Neural progenitor cell (in vitro differentiated cells): ENCODE data around the gene INPP4A. TPM values are rescaled to one million over a fixed set of nuclear protein-coding genes. Genes with fewer than 3 reads are reported as not detected.

ENCODE experiments used
- DNase-seq: peaks from one replicate; pipeline ENCODE4 v3.0.0-alpha.2; 2016; ENCODE audit warnings: low spot score
- H2AFZ ChIP-seq: fragments of 200-600 bp; sonication (generic); replicated peaks from 2 replicates; pipeline ENCODE4 v1.6.1; 2016; ENCODE audit warnings: antibody characterized with exemption
- H3F3A ChIP-seq: fragments of 200-600 bp; sonication (generic); 2 replicates; pipeline ENCODE4 v1.6.1; 2016; ENCODE audit warnings: antibody characterized with exemption, low read depth
- H3K27ac ChIP-seq: fragments of 200-600 bp; sonication (generic); 2 replicates; pipeline ENCODE4 v1.5.1; 2016; ENCODE audit warnings: mild to moderate bottlenecking
- H3K27me3 ChIP-seq: fragments of 200-600 bp; sonication (generic); 2 replicates; pipeline ENCODE4 v1.6.1; 2016; ENCODE audit warnings: mild to moderate bottlenecking, moderate library complexity
- H3K36me3 ChIP-seq: fragments of 200-600 bp; sonication (generic); 2 replicates; pipeline ENCODE4 v1.5.1; 2016
- H3K4me1 ChIP-seq: fragments of 200-600 bp; sonication (generic); 2 replicates; pipeline ENCODE4 v1.6.1; 2016; ENCODE audit warnings: mixed run types
- H3K4me2 ChIP-seq: fragments of 200-600 bp; sonication (generic); 2 replicates; pipeline ENCODE4 v1.6.1; 2016
- H3K4me3 ChIP-seq: fragments of 200-600 bp; sonication (generic); 2 replicates; pipeline ENCODE4 v1.5.1; 2016
- H3K79me2 ChIP-seq: fragments of 200-600 bp; sonication (generic); 2 replicates; pipeline ENCODE4 v1.6.1; 2016; ENCODE audit warnings: low read depth
- H3K9ac ChIP-seq: fragments of 200-600 bp; sonication (generic); 2 replicates; pipeline ENCODE4 v1.6.1; 2016
- H3K9me3 ChIP-seq: fragments of 200-600 bp; sonication (generic); 2 replicates; pipeline ENCODE4 v1.5.1; 2016; ENCODE audit warnings: low read depth
- H4K20me1 ChIP-seq: fragments of 200-600 bp; sonication (generic); 2 replicates; pipeline ENCODE4 v1.6.1; 2016; ENCODE audit warnings: low read depth
- H3K27ac Mint-ChIP-seq: 3 replicates; pipeline ENCODE4 v1.8.0; 2021; ENCODE audit warnings: mixed read lengths
- H3K27me3 Mint-ChIP-seq: 2 replicates; pipeline ENCODE4 v1.8.0; 2022; ENCODE audit warnings: low read depth, mild to moderate bottlenecking, inconsistent platforms, moderate library complexity, mixed read lengths; ENCODE audit not compliant: insufficient read depth
- H3K36me3 Mint-ChIP-seq: 3 replicates; pipeline ENCODE4 v1.8.0; 2021; ENCODE audit warnings: mixed read lengths
- H3K4me1 Mint-ChIP-seq: 3 replicates; pipeline ENCODE4 v1.8.0; 2021; ENCODE audit warnings: mixed read lengths
- H3K4me3 Mint-ChIP-seq: 3 replicates; pipeline ENCODE4 v1.8.0; 2021; ENCODE audit warnings: mild to moderate bottlenecking, moderate library complexity, mixed read lengths
- H3K9me3 Mint-ChIP-seq: 3 replicates; pipeline ENCODE4 v1.8.0; 2020; ENCODE audit warnings: mixed read lengths
- CTCF ChIP-seq: fragments of 200-600 bp; sonication (generic); IDR thresholded peaks from 2 replicates; pipeline ENCODE4 v1.5.1; 2017; ENCODE audit warnings: antibody characterized with exemption, mild to moderate bottlenecking
- EZH2 ChIP-seq: fragments of 200-600 bp; sonication (generic); IDR thresholded peaks from 2 replicates; pipeline ENCODE4 v1.6.1; 2017; ENCODE audit warnings: antibody characterized with exemption, mild to moderate bottlenecking, moderate library complexity
- EZH2phosphoT487 ChIP-seq: fragments of 200-600 bp; sonication (generic); IDR thresholded peaks from 2 replicates; pipeline ENCODE4 v1.6.1; 2017; ENCODE audit warnings: antibody characterized with exemption
- total RNA-seq: library from RNA; depleted of rRNA; stranded (reverse); fragments of >200 nt; gene quantifications from 2 replicates; pipeline ENCODE4 v1.2.3, GENCODE V29; 2015; ENCODE audit warnings: low replicate concordance

INPP4A gene
- total RNA-seq, 1 donor from 2014 or later, result 35.1 TPM

GRCh38 chr2:98563394-98563793 lies 118.7 kb downstream of the INPP4A start:
- H3K9ac ChIP-seq, result no peak overlapping the region
- no peaks in the 10 kb centered on the region for H3K27me3 Mint-ChIP-seq
- no peak overlapping the region for H3K4me2 ChIP-seq
- no peak overlapping the region for H3K27ac Mint-ChIP-seq
- no peak for DNase-seq
- no peaks in the 10 kb centered on the region for H3K36me3 ChIP-seq
- H3K27me3 ChIP-seq, result no peaks in the 10 kb centered on the region
- H3K4me3 ChIP-seq, result no peak overlapping the region
- no peaks in the 10 kb centered on the region for H4K20me1 ChIP-seq
- H3K79me2 ChIP-seq, result no peaks in the 10 kb centered on the region
- no peak overlapping the region for H3K4me3 Mint-ChIP-seq
- H3K27ac ChIP-seq, result no peak overlapping the region
- H3K9me3 ChIP-seq, result no peaks in the 10 kb centered on the region
- no peaks in the 10 kb centered on the region for H3K4me1 ChIP-seq
- H3F3A ChIP-seq, result no peaks in the 10 kb centered on the region
- H3K4me1 Mint-ChIP-seq, result no peaks in the 10 kb centered on the region
- H2AFZ ChIP-seq, result no peak overlapping the region
- H3K9me3 Mint-ChIP-seq, result no peaks in the 10 kb centered on the region
- peaks cover 10% of the 10 kb centered on the region for H3K36me3 Mint-ChIP-seq
- TF ChIP-seq EZH2 (no peak), CTCF (no peak), EZH2phosphoT487 (no peak)

GRCh38 chr2:98564541-98565132 lies 120.0 kb downstream of the INPP4A start:
- Histone ChIP-seq H3K4me1 (no peaks in the 10 kb centered on the region), H3K4me2 (no peak overlapping the region), H3K36me3 (no peaks in the 10 kb centered on the region), H4K20me1 (no peaks in the 10 kb centered on the region), H2AFZ (no peak overlapping the region), H3K9ac (no peak overlapping the region), H3K4me3 (no peak overlapping the region), H3K27me3 (no peaks in the 10 kb centered on the region), H3F3A (no peaks in the 10 kb centered on the region), H3K79me2 (no peaks in the 10 kb centered on the region), H3K9me3 (no peaks in the 10 kb centered on the region), H3K27ac (no peak overlapping the region)
- Mint-ChIP-seq H3K4me1 (no peaks in the 10 kb centered on the region), H3K4me3 (no peak overlapping the region), H3K36me3 (peaks cover 10% of the 10 kb centered on the region), H3K27me3 (peaks cover 4% of the 10 kb centered on the region), H3K27ac (no peak overlapping the region), H3K9me3 (no peaks in the 10 kb centered on the region)
- DNase-seq, result no peak
- no peak for TF ChIP-seq CTCF
- no peak for TF ChIP-seq EZH2phosphoT487
- no peak for TF ChIP-seq EZH2

GRCh38 chr2:98565286-98565860 lies 120.7 kb downstream of the INPP4A start:
- Mint-ChIP-seq H3K36me3 (peaks cover 10% of the 10 kb centered on the region), H3K27me3 (peaks cover 5% of the 10 kb centered on the region), H3K27ac (no peak overlapping the region), H3K4me3 (no peak overlapping the region), H3K4me1 (no peaks in the 10 kb centered on the region), H3K9me3 (no peaks in the 10 kb centered on the region)
- Histone ChIP-seq H3K79me2 (no peaks in the 10 kb centered on the region), H3K36me3 (no peaks in the 10 kb centered on the region), H4K20me1 (no peaks in the 10 kb centered on the region), H3K4me3 (no peak overlapping the region), H3F3A (no peaks in the 10 kb centered on the region), H3K4me2 (no peak overlapping the region), H3K9ac (no peak overlapping the region), H3K9me3 (no peaks in the 10 kb centered on the region), H3K4me1 (no peaks in the 10 kb centered on the region), H2AFZ (no peak overlapping the region), H3K27ac (no peak overlapping the region), H3K27me3 (no peaks in the 10 kb centered on the region)
- TF ChIP-seq EZH2 (no peak), EZH2phosphoT487 (no peak), CTCF (no peak)
- no peak for DNase-seq
